ENCODE measurements around the gene RPS6KA2. TPM values are rescaled to one million over a fixed set of nuclear protein-coding genes. Genes with fewer than 3 reads are reported as not detected.
"Not testable (repeated sequence)": the region's sequence is repeated elsewhere in the genome, so short reads cannot be mapped to it uniquely, and the experiment has no call there.

Gene RPS6KA2
- total and polyA plus RNA-seq, 4 experiments from 2014 or later = 1.1 to 10.6 (median 6.6) TPM

DNA sequence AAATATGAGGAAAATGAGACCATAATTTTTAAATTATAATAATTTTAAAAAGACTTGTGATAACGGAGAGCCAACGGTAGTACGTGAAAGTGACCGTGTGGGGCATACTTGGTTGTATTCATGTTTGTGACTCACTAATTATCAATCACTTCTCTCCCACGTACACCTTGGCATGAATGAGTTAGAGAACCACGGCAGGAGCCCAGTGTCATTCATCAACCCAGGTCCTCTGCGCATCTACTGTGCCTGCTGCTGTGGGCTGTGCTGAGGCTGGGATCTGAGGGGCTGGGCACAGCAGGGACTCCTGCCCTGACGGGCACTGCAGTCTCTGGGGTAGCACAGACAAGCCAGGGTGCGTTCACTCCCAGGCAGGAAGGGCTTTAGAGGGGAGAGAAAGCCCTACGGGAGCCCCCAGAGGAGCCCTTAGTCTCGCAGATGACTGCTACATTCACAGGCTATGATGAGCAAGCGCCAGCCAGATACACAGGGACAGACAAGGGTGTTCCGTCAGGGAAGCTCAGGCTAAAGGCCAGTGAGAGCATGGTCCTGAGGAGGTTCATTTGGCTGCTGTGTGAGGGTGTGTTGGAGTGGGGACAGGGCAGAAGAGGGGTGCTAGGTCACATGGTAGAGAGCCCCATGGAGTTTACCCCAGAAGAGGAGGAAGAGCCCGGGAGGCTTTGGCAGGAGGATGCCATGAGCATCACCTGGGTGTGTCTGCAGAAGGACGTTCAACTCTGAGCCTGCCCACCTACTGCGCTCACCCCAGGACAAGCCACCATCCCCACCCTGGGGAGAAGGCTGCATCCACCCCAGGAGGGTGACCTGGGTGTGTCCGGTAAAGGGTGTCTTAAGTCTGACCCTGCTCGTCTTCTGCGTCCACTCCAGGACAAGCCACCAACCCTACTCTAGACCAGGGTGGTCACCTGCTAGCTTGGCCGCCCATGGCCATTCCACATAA, 8.2 kb upstream of the RPS6KA2 start:
- no peak overlapping the region for H3K4me3 Mint-ChIP-seq
- H3K27ac Mint-ChIP-seq = peak overlapping the region in 1 of 7 donors; percentile 1
- Histone ChIP-seq H3K4me3 (ENCODE audit: low read length in 2 of 2) (no peak overlapping the region), H3K4me1 (ENCODE audit: insufficient read depth, low read length) (peaks cover 7% of the 10 kb centered on the region), H3K27me3 (ENCODE audit: insufficient read depth, low read length) (peaks cover 3% of the 10 kb centered on the region), H3K9me3 (ENCODE audit: control insufficient read depth in 1 of 2, low read length in 2 of 2) (no peaks in the 10 kb centered on the region), H3K36me3 (ENCODE audit: insufficient read depth, low read length) (no peaks in the 10 kb centered on the region), H3K27ac (ENCODE audit: low read depth, low read length) (no peak overlapping the region)
- peaks cover 0 to 2% (median 0%) of the 10 kb centered on the region in 8 donors for H3K9me3 Mint-ChIP-seq
- H3K36me3 Mint-ChIP-seq = peaks cover 0 to 4% of the 10 kb centered on the region in 2 donors
- DNase-seq = no peak
- H3K27me3 Mint-ChIP-seq = peaks cover 38 to 40% of the 10 kb centered on the region in 2 donors
- POLR2A ChIA-PET (ENCODE audit: partially characterized antibody) = no interaction called here
- CTCF ChIA-PET (ENCODE audit: partially characterized antibody) = no interaction called here
- intact Hi-C loops (cut with micrococcal nuclease) = no loop called here
- peaks cover 0 to 7% (median 4%) of the 10 kb centered on the region in 4 donors for H3K4me1 Mint-ChIP-seq

- CTCF ChIA-PET (ENCODE audit: partially characterized antibody); H3K4me1 Mint-ChIP-seq; H3K27ac Mint-ChIP-seq; H3K4me1 ChIP-seq (ENCODE audit: insufficient read depth, low read length); H3K4me3 ChIP-seq (ENCODE audit: low read length in 2 of 2); H3K9me3 Mint-ChIP-seq; POLR2A ChIA-PET (ENCODE audit: partially characterized antibody); H3K9me3 ChIP-seq (ENCODE audit: control insufficient read depth in 1 of 2, low read length in 2 of 2); H3K27me3 ChIP-seq (ENCODE audit: insufficient read depth, low read length); H3K4me3 Mint-ChIP-seq; H3K36me3 ChIP-seq (ENCODE audit: insufficient read depth, low read length); H3K36me3 Mint-ChIP-seq; H3K27ac ChIP-seq (ENCODE audit: low read depth, low read length); DNase-seq; intact Hi-C loops (cut with micrococcal nuclease): not testable (repeated sequence)
- H3K27me3 Mint-ChIP-seq = peaks cover 37 to 40% of the 10 kb centered on the region in 2 donors
These were observed 7.5 kb upstream of the RPS6KA2 start for GRCh38 chr6:166634581-166634980.

GRCh38 chr6:166633732-166634535, 6.9 kb upstream of the RPS6KA2 start:
- peaks cover 34 to 39% of the 10 kb centered on the region in 2 donors for H3K27me3 Mint-ChIP-seq
- Histone ChIP-seq H3K4me1 (ENCODE audit: insufficient read depth, low read length) (peaks cover under 1% of the 10 kb centered on the region), H3K36me3 (ENCODE audit: insufficient read depth, low read length) (no peaks in the 10 kb centered on the region), H3K27ac (ENCODE audit: low read depth, low read length) (no peak overlapping the region), H3K27me3 (ENCODE audit: insufficient read depth, low read length) (peaks cover 3% of the 10 kb centered on the region), H3K9me3 (ENCODE audit: control insufficient read depth in 1 of 2, low read length in 2 of 2) (no peaks in the 10 kb centered on the region), H3K4me3 (ENCODE audit: low read length in 2 of 2) (no peak overlapping the region)
- ChIA-PET CTCF (ENCODE audit: partially characterized antibody) (no interaction called here), POLR2A (ENCODE audit: partially characterized antibody) (no interaction called here)
- no peak for DNase-seq
- peaks cover 0 to 4% of the 10 kb centered on the region in 2 donors for H3K36me3 Mint-ChIP-seq
- H3K4me3 Mint-ChIP-seq = no peak overlapping the region
- no peak overlapping the region for H3K27ac Mint-ChIP-seq
- H3K4me1 Mint-ChIP-seq = peaks cover 0 to 2% (median 0%) of the 10 kb centered on the region in 4 donors
- intact Hi-C loops (cut with micrococcal nuclease) = no loop called here
- H3K9me3 Mint-ChIP-seq = peaks cover 0 to 2% (median 0%) of the 10 kb centered on the region in 8 donors

DNA sequence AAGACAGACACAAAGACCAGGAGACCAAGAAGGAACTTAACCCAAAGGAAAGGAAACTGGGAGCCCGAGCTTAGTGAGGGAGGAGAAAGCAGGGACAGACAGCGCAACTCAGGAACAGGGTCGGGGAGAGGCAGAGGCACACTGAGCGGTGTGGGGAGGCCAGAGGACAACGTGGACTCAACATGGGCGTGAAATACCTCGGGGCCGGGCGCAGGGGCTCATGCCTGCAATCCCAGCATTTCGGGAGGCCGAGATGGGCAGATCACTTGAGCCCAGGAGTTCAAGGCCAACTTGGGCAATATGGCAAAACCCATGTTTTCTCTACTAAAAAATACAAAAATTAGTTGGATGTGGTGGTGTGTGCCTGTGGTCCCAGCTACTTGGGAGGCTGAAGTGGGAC, 5.7 kb upstream of the RPS6KA2 start:
- Histone ChIP-seq H3K27ac (ENCODE audit: low read depth, low read length) (no peak overlapping the region), H3K27me3 (ENCODE audit: insufficient read depth, low read length) (peaks cover 3% of the 10 kb centered on the region), H3K36me3 (ENCODE audit: insufficient read depth, low read length) (no peaks in the 10 kb centered on the region), H3K4me1 (ENCODE audit: insufficient read depth, low read length) (peaks cover 11% of the 10 kb centered on the region), H3K9me3 (ENCODE audit: control insufficient read depth in 1 of 2, low read length in 2 of 2) (no peaks in the 10 kb centered on the region), H3K4me3 (ENCODE audit: low read length in 2 of 2) (no peak overlapping the region)
- Mint-ChIP-seq H3K9me3 (peaks cover 0 to 2% (median 0%) of the 10 kb centered on the region in 8 donors), H3K36me3 (peaks cover 0 to 4% of the 10 kb centered on the region in 2 donors), H3K27me3 (peaks cover 25 to 29% of the 10 kb centered on the region in 2 donors), H3K4me1 (peaks cover 6 to 9% (median 8%) of the 10 kb centered on the region in 4 donors), H3K27ac (no peak overlapping the region), H3K4me3 (no peak overlapping the region)
- intact Hi-C loops (cut with micrococcal nuclease) = no loop called here
- ChIA-PET CTCF (ENCODE audit: partially characterized antibody) (interaction anchor here (1.2 kb wide), 1 partner anchor 394 kb away, joined by 3 read pairs; no protein-coding TSS in a partner anchor), POLR2A (ENCODE audit: partially characterized antibody) (no interaction called here)
- DNase-seq = no peak

DNA sequence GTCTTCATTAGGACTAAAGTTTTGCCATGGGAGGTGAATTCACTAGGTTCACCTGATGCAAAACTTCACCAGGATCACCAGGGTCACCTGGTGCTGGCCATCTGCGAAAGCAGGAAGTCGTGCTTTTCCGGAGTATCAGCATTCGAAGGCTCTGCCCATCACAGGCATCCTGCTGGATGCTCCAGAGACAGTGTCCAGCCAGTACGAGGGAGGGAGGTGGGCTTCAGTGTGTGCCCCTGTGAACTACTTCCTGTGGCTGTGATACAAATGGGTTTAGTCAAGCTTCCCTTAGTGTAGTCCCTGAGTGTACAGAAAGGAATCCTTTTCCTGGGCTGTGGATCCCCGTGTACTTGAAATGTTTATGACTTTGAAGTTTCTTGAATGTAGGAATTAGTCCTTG, 3.4 kb upstream of the RPS6KA2 start:
- DNase-seq = no peak
- Mint-ChIP-seq H3K27me3 (peaks cover 26 to 32% of the 10 kb centered on the region in 2 donors), H3K36me3 (peaks cover 4 to 6% of the 10 kb centered on the region in 2 donors), H3K4me1 (peaks cover 12 to 25% (median 15%) of the 10 kb centered on the region in 4 donors), H3K27ac (no peak overlapping the region), H3K4me3 (no peak overlapping the region), H3K9me3 (peaks cover 0 to 2% (median 0%) of the 10 kb centered on the region in 8 donors)
- ChIA-PET POLR2A (ENCODE audit: partially characterized antibody) (no interaction called here), CTCF (ENCODE audit: partially characterized antibody) (no interaction called here)
- Histone ChIP-seq H3K27me3 (ENCODE audit: insufficient read depth, low read length) (peaks cover 8% of the 10 kb centered on the region), H3K4me1 (ENCODE audit: insufficient read depth, low read length) (peaks cover 20% of the 10 kb centered on the region), H3K4me3 (ENCODE audit: low read length in 2 of 2) (no peak overlapping the region), H3K9me3 (ENCODE audit: control insufficient read depth in 1 of 2, low read length in 2 of 2) (no peaks in the 10 kb centered on the region), H3K27ac (ENCODE audit: low read depth, low read length) (no peak overlapping the region), H3K36me3 (ENCODE audit: insufficient read depth, low read length) (no peaks in the 10 kb centered on the region)
- intact Hi-C loops (cut with micrococcal nuclease) = no loop called here

GRCh38 chr6:166629628-166630027, 2.6 kb upstream of the RPS6KA2 start:
- Histone ChIP-seq H3K27me3 (ENCODE audit: insufficient read depth, low read length) (peaks cover 8% of the 10 kb centered on the region), H3K4me1 (ENCODE audit: insufficient read depth, low read length) (peaks cover 20% of the 10 kb centered on the region), H3K9me3 (ENCODE audit: control insufficient read depth in 1 of 2, low read length in 2 of 2) (no peaks in the 10 kb centered on the region), H3K36me3 (ENCODE audit: insufficient read depth, low read length) (no peaks in the 10 kb centered on the region), H3K27ac (ENCODE audit: low read depth, low read length) (no peak overlapping the region), H3K4me3 (ENCODE audit: low read length in 2 of 2) (no peak overlapping the region)
- Mint-ChIP-seq H3K4me1 (peaks cover 12 to 25% (median 15%) of the 10 kb centered on the region in 4 donors), H3K36me3 (peaks cover 4 to 6% of the 10 kb centered on the region in 2 donors), H3K4me3 (peak overlapping the region in 1 of 8 donors; percentile 17), H3K9me3 (peaks cover 0 to 2% (median 0%) of the 10 kb centered on the region in 8 donors), H3K27ac (no peak overlapping the region), H3K27me3 (peaks cover 26 to 32% of the 10 kb centered on the region in 2 donors)
- POLR2A ChIA-PET (ENCODE audit: partially characterized antibody) = no interaction called here
- DNase-seq = no peak
- intact Hi-C loops (cut with micrococcal nuclease) = loop anchor here (5.0 kb wide), 1 partner anchor 1198 kb away; the partner anchor contains the start of gene AFDN
- CTCF ChIA-PET (ENCODE audit: partially characterized antibody) = no interaction called here

All from CD4-positive, alpha-beta memory T cell (primary cell).